GM21737 (cell line): Measurements from ENCODE around the gene NOXRED1.
"Not testable (repeated sequence)": the region's sequence is repeated elsewhere in the genome, so short reads cannot be mapped to it uniquely, and the experiment has no call there.

Experiments used
- ATAC-seq: cut with Tn5 transposase; IDR thresholded peaks from one replicate; pipeline ENCODE4 v1.9.1; 2021; ENCODE audit warnings: mild to moderate bottlenecking, moderate library complexity; ENCODE audit not compliant: unreplicated experiment

NOXRED1 gene

DNA sequence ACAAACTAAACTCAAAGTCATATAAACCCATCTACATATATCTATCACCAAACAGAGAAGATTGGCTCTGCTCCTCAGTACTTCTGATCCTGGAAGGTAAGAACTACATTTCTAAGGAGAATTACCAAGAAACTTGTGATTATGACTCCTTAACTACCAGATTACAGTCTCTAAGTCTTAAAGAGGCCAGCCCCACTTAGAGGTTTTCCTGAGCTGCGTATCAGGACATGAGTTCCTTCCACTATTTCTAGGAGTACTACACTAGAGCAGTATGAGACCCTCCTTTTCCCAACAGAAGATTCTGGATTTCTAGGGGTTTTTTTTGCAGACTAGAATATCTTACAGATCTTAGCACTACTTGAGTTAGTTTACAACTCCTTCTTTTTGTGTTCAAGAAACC lies at the start of gene NOXRED1:
Gene NOXRED1, minus strand, starts transcription at position 101 of the 400 bp plus-strand sequence. CDS start 634 bp downstream, outside the sequence.
- no peak for ATAC-seq

- no peak for ATAC-seq
These were observed 47.0 kb upstream of the NOXRED1 start for GRCh38 chr14:77470224-77470870.

DNA sequence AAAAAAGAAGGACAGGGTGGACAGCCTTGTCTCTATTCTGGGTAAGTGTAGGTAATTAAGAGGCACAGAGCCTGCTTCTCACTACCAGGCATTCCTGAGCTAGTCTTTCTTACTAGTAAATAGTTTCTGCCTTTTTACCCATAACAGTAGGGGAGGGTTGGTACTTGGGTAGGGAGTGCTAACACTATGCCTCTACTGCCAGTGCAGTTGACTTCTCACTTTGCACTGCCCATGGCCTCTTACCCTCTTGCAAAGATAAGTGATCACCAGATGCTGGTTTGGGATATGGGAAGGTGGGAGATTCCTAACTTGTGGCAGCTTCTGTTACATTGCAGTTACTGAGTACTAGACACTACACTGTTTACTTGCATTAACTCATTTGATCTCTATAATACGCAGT lies 46.2 kb upstream of the NOXRED1 start:
- no peak for ATAC-seq

DNA sequence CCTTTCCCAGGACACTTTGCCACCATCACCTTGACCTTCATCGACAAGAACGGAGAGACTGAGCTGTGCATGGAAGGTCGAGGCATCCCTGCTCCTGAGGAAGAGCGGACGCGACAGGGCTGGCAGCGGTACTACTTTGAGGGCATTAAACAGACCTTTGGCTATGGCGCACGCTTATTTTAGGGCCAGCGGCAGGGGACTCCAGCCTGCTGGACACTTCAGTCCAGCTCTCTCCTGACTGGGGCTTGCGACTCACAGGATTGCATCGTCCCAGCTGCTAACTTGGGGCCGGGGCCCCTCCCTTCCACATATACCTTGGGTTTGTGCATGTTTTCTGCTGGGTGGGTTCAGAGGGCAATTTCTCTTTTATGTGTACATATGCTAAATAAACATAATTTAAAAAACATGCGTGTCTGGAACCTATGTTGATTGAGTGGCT lies 45.8 kb upstream of the NOXRED1 start:
- ATAC-seq: no peak

- no peak for ATAC-seq
These were observed 44.5 kb upstream of the NOXRED1 start for GRCh38 chr14:77467801-77468200.

- ATAC-seq: no peak
These were observed 35.9 kb upstream of the NOXRED1 start for GRCh38 chr14:77459072-77459723.

- peak; percentile 19 for ATAC-seq
These were observed 35.1 kb upstream of the NOXRED1 start for GRCh38 chr14:77458249-77458950.

- ATAC-seq: peak; percentile 89
These were observed 34.4 kb upstream of the NOXRED1 start, which contains the start of the genes AHSA1 and VIPAS39 for GRCh38 chr14:77457522-77458248. Gene AHSA1 (plus strand): TSS chr14:77458093. CDS start chr14:77458190, 97 bp downstream. Gene VIPAS39 (minus strand): TSS chr14:77457601. CDS start chr14:77454102, 3,499 bp downstream.

DNA sequence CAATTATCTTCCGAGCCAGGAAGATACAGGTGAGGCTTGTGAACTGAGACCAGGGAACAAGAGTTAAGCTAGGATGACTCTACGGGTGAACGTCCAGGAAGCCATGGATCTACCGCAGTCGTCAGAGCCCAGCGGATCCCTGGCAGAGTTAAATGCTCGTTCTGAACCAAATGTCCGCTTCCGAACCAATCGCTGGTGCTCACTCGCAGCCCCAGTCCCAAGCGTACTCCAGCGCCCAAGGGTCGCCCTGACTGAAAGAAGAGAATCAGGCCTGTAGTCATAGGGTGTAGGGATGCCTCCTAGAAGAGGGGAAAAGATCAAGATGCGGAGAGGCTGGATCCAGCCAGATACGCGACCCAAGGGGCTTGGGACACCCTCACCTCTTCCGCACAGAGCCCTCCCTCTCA lies 33.8 kb upstream of the NOXRED1 start:
- peak; percentile 7 for ATAC-seq

- ATAC-seq: no peak
These were observed 32.8 kb upstream of the NOXRED1 start for GRCh38 chr14:77455966-77456640.

- ATAC-seq: no peak
These were observed 18.9 kb upstream of the NOXRED1 start for GRCh38 chr14:77442196-77442595.

DNA sequence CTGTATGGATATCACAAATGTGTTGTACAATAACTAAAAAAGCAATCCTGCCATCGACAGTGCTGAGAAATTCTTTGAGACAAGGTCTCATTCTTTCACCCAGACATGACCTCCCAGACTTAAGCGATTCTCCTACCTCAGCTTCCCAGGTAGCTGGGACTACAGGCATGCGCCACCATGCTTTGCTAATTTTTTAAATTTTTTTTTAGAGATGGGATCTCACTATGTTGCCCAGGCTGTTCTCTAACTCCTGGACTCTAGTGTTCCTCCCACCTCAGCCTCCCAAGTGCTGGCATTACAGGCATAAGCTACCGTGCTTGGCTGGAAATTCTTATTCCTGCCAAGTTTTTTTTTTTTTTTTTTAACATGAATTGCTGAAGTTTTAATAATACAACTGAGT lies 16.5 kb upstream of the NOXRED1 start:
- ATAC-seq: no peak

GRCh38 chr14:77438596-77438995 lies 15.3 kb upstream of the NOXRED1 start:
- ATAC-seq: no peak

DNA sequence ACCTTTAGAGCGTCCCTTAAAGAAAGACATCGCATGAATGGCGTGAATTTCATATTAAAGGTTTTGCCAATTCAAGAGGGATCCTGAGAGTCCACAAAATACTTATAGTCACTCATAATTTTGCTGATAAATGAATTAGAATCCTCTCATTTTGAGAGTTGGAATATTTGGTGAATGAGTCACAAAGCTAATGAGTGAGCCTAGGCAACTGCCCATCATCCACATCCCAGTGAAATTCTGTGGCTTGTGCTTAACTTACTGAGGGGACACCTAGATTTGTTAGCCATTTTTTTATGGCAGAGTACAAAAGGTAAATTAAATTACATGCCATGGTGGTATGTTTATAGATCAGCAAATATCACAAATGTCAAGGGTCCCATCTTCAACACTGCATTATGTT lies 12.7 kb upstream of the NOXRED1 start:
- ATAC-seq: no peak

DNA sequence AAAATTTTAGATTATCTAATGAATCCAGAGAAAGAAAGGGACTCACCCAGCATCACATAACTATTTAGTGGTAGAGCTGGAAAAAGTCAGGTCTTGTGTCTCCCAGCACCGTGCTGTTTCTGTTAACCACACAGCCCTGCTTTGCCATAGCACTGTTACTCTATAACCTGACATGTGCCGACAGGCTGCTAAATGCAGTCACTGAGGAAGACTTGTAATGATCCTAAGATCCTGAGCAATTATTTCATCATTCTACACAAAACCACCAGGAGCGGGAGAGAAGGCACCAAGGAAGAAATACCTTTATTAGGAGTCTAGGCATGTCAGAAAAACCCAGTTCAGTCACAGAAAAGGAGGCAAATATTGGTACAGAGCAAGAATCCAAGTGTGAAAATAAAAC lies 3.1 kb upstream of the NOXRED1 start:
- no peak for ATAC-seq

DNA sequence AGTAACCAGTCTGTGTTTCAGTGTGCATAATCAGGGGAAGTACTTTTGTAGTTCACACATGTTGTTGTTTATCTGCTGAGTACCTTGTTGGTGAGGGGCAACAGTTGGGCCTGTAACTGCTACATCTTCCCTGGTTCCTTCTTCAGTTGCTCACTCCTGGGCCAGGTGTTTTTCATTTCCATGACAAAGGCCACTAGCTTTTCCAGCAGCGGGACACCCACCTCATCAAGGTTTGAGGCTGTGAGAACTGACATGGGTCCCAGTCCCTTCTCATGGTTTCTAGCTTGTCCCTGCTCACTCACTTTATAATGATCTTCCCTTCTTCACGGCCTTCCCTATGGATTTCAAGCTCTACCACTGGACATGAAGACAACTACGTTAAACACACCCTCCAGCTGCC lies 1.5 kb upstream of the NOXRED1 start:
- ATAC-seq: no peak

DNA sequence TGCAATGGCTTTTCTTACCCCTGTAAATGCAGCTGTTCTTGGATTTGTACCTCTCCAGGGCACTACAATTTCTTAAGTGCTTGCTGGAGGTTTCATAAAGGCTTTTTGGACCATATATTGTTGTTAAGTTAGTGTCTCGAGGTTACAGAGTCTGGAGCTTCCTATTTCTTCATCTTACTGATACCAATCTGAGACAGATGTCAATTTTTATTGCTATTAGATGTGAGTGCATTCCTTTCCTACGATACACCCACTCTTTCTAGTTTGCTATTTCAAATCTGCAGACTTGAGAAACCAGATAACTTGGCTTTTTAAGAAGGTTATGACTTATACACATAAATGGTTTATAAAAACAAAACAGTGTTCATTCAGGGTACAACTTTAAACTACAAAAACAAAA lies 2.1 kb downstream of the NOXRED1 start:
- no peak for ATAC-seq

DNA sequence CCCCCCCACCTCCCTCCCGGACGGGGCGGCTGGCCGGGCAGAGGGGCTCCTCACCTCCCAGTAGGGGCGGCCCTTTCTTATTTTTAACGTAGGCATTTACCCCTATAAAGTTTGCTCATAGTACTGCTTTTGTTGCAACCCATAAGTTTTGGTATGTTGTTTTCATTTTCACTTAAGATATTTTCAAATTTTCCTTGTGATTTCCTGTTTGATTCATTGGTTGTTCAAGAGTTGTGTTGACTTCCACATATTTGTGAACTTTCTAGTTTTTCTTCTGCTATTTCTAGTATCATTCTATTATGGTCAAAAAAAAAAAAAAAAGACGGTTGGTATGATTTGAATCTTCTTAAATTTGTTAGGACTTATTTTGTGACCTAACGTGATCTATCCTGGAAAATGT lies 6.5 kb downstream of the NOXRED1 start:
- no peak for ATAC-seq

- not testable (repeated sequence) for ATAC-seq
These were observed 7.2 kb downstream of the NOXRED1 start for GRCh38 chr14:77416098-77416497.

DNA sequence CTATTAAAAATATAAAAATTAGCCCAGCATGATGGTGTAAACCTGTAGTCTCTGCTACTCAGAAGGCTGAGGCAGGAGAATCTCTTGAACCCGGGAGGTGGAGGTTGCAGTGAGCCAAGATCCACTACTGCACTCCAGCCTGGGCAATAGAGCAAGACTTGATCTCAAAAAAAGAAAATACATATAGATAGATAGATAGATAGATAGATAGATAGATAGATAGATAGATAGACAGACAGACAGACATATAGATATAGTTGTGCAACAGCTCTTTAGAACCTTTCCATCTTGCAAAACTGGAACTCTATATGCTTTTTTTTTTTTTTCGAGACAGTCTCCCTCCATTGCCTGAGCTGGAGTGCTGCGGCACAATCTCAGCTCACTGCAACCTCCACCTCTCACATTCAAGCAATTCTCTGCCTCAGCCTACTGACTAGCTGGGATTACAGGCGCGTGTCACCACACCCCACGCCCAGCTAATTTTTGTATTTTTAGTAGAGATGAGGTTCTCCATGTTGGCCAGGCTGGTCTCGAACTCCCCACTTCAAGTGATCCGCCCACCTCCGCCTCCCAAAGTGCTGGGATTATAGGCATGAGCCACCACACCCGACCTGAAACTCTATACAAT lies 7.8 kb downstream of the NOXRED1 start:
- ATAC-seq: not testable (repeated sequence)
